Measurements from ENCODE around the gene PDAP1. TPM values are rescaled to one million over a fixed set of nuclear protein-coding genes. Genes with fewer than 3 reads are reported as not detected.
A peak's percentile ranks its signal among the peaks of the same experiment; 100 is the strongest.

PDAP1 gene
- total RNA-seq, 1 experiment from 2014 or later: 180 TPM

- no peak for DNase-seq
- H3K9me3 ChIP-seq: no peaks in the 10 kb centered on the region
- CTCF ChIA-PET: interaction anchor here (0.8 to 1.1 kb wide), 2 partner anchors 8 to 12 kb away, joined by 3 read pairs; partner anchors contain the start of genes BUD31 and PDAP1
Observed at GRCh38 chr7:99420213-99420612, 11.8 kb upstream of the PDAP1 start.

GRCh38 chr7:99419323-99420021 is 11.1 kb upstream of the PDAP1 start:
- Histone ChIP-seq H3K9me3 (no peaks in the 10 kb centered on the region), H3K27me3 (replicated peaks; ENCODE audit: control insufficient read depth, insufficient read depth, low read length) (no peaks in the 10 kb centered on the region), H3K4me3 (ENCODE audit: low read depth, low read length) (no peak overlapping the region), H3K36me3 (ENCODE audit: control insufficient read depth, insufficient read depth, low read length) (peaks cover 16% of the 10 kb centered on the region), H3K4me1 (no peaks in the 10 kb centered on the region)
- intact Hi-C loops (cut with micrococcal nuclease; ENCODE audit: unreplicated experiment): no loop called here
- H3K4me1 Mint-ChIP-seq (ENCODE audit: low read depth, unreplicated experiment): peaks cover 9% of the 10 kb centered on the region
- peak overlapping the region; percentile 75 for H3K27ac Mint-ChIP-seq (ENCODE audit: unreplicated experiment)
- H3K4me3 Mint-ChIP-seq (ENCODE audit: unreplicated experiment): no peak overlapping the region
- CTCF ChIA-PET: interaction anchor here (0.8 kb wide), 1 partner anchor 9 kb away, joined by 3 read pairs; no protein-coding TSS in a partner anchor
- no peaks in the 10 kb centered on the region for H3K9me3 Mint-ChIP-seq (ENCODE audit: unreplicated experiment)
- TSS peak; percentile 21 for BruUV-seq (replicated peaks)
- peaks cover 100% of the 10 kb centered on the region for H3K36me3 Mint-ChIP-seq (ENCODE audit: insufficient read depth, unreplicated experiment)
- TF ChIP-seq CTCF (IDR thresholded peaks at IDR 0.05; ENCODE audit: insufficient read depth in 1 of 2, low read depth in 1 of 2, low read length in 1 of 2, severe bottlenecking in 1 of 2, unreplicated experiment in 1 of 2): no peak
- DNase-seq: no peak
- H3K27me3 Mint-ChIP-seq (ENCODE audit: insufficient read depth, unreplicated experiment): no peaks in the 10 kb centered on the region
- POLR2A ChIA-PET: interaction anchor here (0.7 to 2.0 kb wide), 2 partner anchors 11 to 16 kb away, joined by 3 to 13 read pairs; partner anchors contain the start of genes BUD31 and PDAP1

More at GRCh38 chr7:99420213-99420612, 11.8 kb upstream of the PDAP1 start:
- Mint-ChIP-seq H3K4me1 (ENCODE audit: low read depth, unreplicated experiment) (peaks cover 9% of the 10 kb centered on the region), H3K27me3 (ENCODE audit: insufficient read depth, unreplicated experiment) (no peaks in the 10 kb centered on the region), H3K9me3 (ENCODE audit: unreplicated experiment) (no peaks in the 10 kb centered on the region), H3K36me3 (ENCODE audit: insufficient read depth, unreplicated experiment) (peaks cover 100% of the 10 kb centered on the region), H3K27ac (ENCODE audit: unreplicated experiment) (peak overlapping the region; percentile 64), H3K4me3 (ENCODE audit: unreplicated experiment) (no peak overlapping the region)
- Histone ChIP-seq H3K4me1 (no peaks in the 10 kb centered on the region), H3K27me3 (replicated peaks; ENCODE audit: control insufficient read depth, insufficient read depth, low read length) (no peaks in the 10 kb centered on the region), H3K4me3 (ENCODE audit: low read depth, low read length) (no peak overlapping the region), H3K36me3 (ENCODE audit: control insufficient read depth, insufficient read depth, low read length) (peaks cover 18% of the 10 kb centered on the region)
- no TSS peak for BruUV-seq (replicated peaks)
- no peak for TF ChIP-seq CTCF (IDR thresholded peaks at IDR 0.05; ENCODE audit: insufficient read depth in 1 of 2, low read depth in 1 of 2, low read length in 1 of 2, severe bottlenecking in 1 of 2, unreplicated experiment in 1 of 2)
- POLR2A ChIA-PET: interaction anchor here (0.6 to 2.0 kb wide), 2 partner anchors 11 to 36 kb away, joined by 3 to 13 read pairs; partner anchors contain the start of genes BUD31 and PDAP1
- intact Hi-C loops (cut with micrococcal nuclease; ENCODE audit: unreplicated experiment): no loop called here

GRCh38 chr7:99418260-99418659 is 9.9 kb upstream of the PDAP1 start:
- intact Hi-C loops (cut with micrococcal nuclease; ENCODE audit: unreplicated experiment): no loop called here

More at GRCh38 chr7:99418260-99418659, 9.9 kb upstream of the PDAP1 start:
- peaks cover 8% of the 10 kb centered on the region for H3K4me1 Mint-ChIP-seq (ENCODE audit: low read depth, unreplicated experiment)
- H3K27ac Mint-ChIP-seq (ENCODE audit: unreplicated experiment): peak overlapping the region; percentile 75
- POLR2A ChIA-PET: interaction anchor here (0.8 to 2.0 kb wide), 2 partner anchors 9 to 44 kb away, joined by 3 to 13 read pairs; partner anchors contain the start of genes ARPC1B, BUD31 and PDAP1
- H3K4me1 ChIP-seq: no peaks in the 10 kb centered on the region
- peaks cover 16% of the 10 kb centered on the region for H3K36me3 ChIP-seq (ENCODE audit: control insufficient read depth, insufficient read depth, low read length)
- H3K4me3 Mint-ChIP-seq (ENCODE audit: unreplicated experiment): no peak overlapping the region
- H3K9me3 Mint-ChIP-seq (ENCODE audit: unreplicated experiment): no peaks in the 10 kb centered on the region
- no TSS peak for BruUV-seq (replicated peaks)
- no peak for TF ChIP-seq CTCF (IDR thresholded peaks at IDR 0.05; ENCODE audit: insufficient read depth in 1 of 2, low read depth in 1 of 2, low read length in 1 of 2, severe bottlenecking in 1 of 2, unreplicated experiment in 1 of 2)
- H3K4me3 ChIP-seq (ENCODE audit: low read depth, low read length): no peak overlapping the region
- CTCF ChIA-PET: no interaction called here
- no peaks in the 10 kb centered on the region for H3K27me3 Mint-ChIP-seq (ENCODE audit: insufficient read depth, unreplicated experiment)
- H3K36me3 Mint-ChIP-seq (ENCODE audit: insufficient read depth, unreplicated experiment): peaks cover 100% of the 10 kb centered on the region
- H3K27me3 ChIP-seq (replicated peaks; ENCODE audit: control insufficient read depth, insufficient read depth, low read length): no peaks in the 10 kb centered on the region
- no peaks in the 10 kb centered on the region for H3K9me3 ChIP-seq
- no peak for DNase-seq

Data from Caco-2 (cell line).